Lung (tissue), 12 donors: Measurements from ENCODE around the gene SPG21. TPM values are rescaled to one million over a fixed set of nuclear protein-coding genes. Genes with fewer than 3 reads are reported as not detected.

ENCODE experiments used
- ATAC-seq: fragments of 200-7000 bp; cut with Tn5 transposase; one replicate; pipeline ENCODE4 v1.9.1; 2020; ENCODE audit warnings: moderate number of reproducible peaks; ENCODE audit not compliant: insufficient read depth, low FRiP score
- DNase-seq, 3 donors: peaks; one replicate each; pipeline ENCODE4 v3.0.0-alpha.2; 2013 to 2017
- H3K27ac ChIP-seq, 2 donors: one replicate each; pipeline ENCODE4 v1.5.1; 2013; ENCODE audit warnings: mild to moderate bottlenecking in 2 of 2, moderate library complexity in 2 of 2, control low read depth in 1 of 2, inconsistent platforms in 1 of 2, low read depth in 1 of 2, low read length in 1 of 2
- H3K27me3 ChIP-seq, 3 donors: one replicate each; pipeline ENCODE4 v1.5.1; 2013; ENCODE audit warnings: low read length in 2 of 3; ENCODE audit not compliant: control insufficient read depth in 3 of 3, insufficient read depth in 3 of 3
- H3K36me3 ChIP-seq, 4 donors: one replicate each; pipeline ENCODE4 v1.5.1; 2013; ENCODE audit warnings: low read length in 4 of 4, mild to moderate bottlenecking in 1 of 4, moderate library complexity in 1 of 4; ENCODE audit not compliant: control insufficient read depth in 4 of 4, insufficient read depth in 4 of 4
- H3K4me1 ChIP-seq, 5 donors: one replicate each; pipeline ENCODE4 v1.5.1; 2013; ENCODE audit warnings: low read length in 5 of 5, mild to moderate bottlenecking in 2 of 5, moderate library complexity in 1 of 5; ENCODE audit not compliant: control insufficient read depth in 5 of 5, insufficient read depth in 5 of 5
- H3K4me3 ChIP-seq: one replicate; pipeline ENCODE4 v1.5.1; 2013; ENCODE audit warnings: mild to moderate bottlenecking, control low read depth, moderate library complexity
- H3K9ac ChIP-seq, 2 donors: one replicate each; pipeline ENCODE4 v1.5.1; 2013; ENCODE audit warnings: low read length in 2 of 2, control low read depth in 1 of 2; ENCODE audit not compliant: insufficient read depth in 1 of 2
- H3K9me3 ChIP-seq, 4 donors: one replicate each; pipeline ENCODE4 v1.5.1; 2013; ENCODE audit warnings: low read length in 3 of 4, mild to moderate bottlenecking in 1 of 4, moderate library complexity in 1 of 4; ENCODE audit not compliant: control insufficient read depth in 4 of 4, insufficient read depth in 3 of 4
- CTCF ChIP-seq: IDR thresholded peaks from 2 replicates; pipeline ENCODE4 v1.5.1; 2012; ENCODE audit warnings: mild to moderate bottlenecking; ENCODE audit errors: control extremely low read depth, extremely low read depth
- WGBS, 2 donors: extraction: QIAGEN DNeasy Blood & Tissue Kit; methylation state at CpG; one replicate each; pipeline ENCODE4 v1.1.7; 2013; 5-methylcytosine and 5-hydroxymethylcytosine counted together
- polyA plus RNA-seq, 2 donors: library from polyadenylated mRNA; stranded (reverse); fragments of 200-250 nt; gene quantifications; one replicate each; pipeline ENCODE4 v1.2.1, GENCODE V29; 2013
- total RNA-seq, 2 donors: library from RNA; depleted of rRNA in 1 of 2; stranded (reverse); fragments of >200 nt in 1 of 2; gene quantifications; one replicate each; pipeline ENCODE4 v1.2.1, GENCODE V29; 2014 to 2021
- donor health status: control.
- donor health status: control.
- donor health status: Bipolar disorder and iron deficiency.
- donor health status: healthy.
- donor health status: DM: yes; HTN: yes; CAD: no.

The SPG21 gene
- total and polyA plus RNA-seq, 4 donors: 79.2 to 115 (median 93.2) TPM

GRCh38 chr15:64931381-64931780, 58.3 kb downstream of the SPG21 start:
- Histone ChIP-seq H3K9ac (no peak overlapping the region), H3K36me3 (peaks cover 0 to 3% (median 1%) of the 10 kb centered on the region in 4 donors), H3K9me3 (no peaks in the 10 kb centered on the region), H3K27me3 (no peaks in the 10 kb centered on the region), H3K4me3 (no peak overlapping the region), H3K27ac (no peak overlapping the region), H3K4me1 (peaks cover 0 to 2% (median 0%) of the 10 kb centered on the region in 5 donors)
- DNase-seq (no peak), ATAC-seq (no peak)
- TF ChIP-seq CTCF: no peak
- 90 to 95% methylated on average over 8 of the region's 8 CpGs for WGBS, 2 donors

GRCh38 chr15:64930778-64931371, 58.8 kb downstream of the SPG21 start:
- ATAC-seq: peak; percentile 19
- Histone ChIP-seq H3K27me3 (no peaks in the 10 kb centered on the region), H3K9me3 (peaks cover 0 to under 1% (median 0%) of the 10 kb centered on the region in 4 donors), H3K36me3 (peaks cover 0 to 3% (median 1%) of the 10 kb centered on the region in 4 donors), H3K27ac (no peak overlapping the region), H3K4me3 (no peak overlapping the region), H3K4me1 (peaks cover 0 to 2% (median 0%) of the 10 kb centered on the region in 5 donors), H3K9ac (no peak overlapping the region)
- DNase-seq: peak in 1 of 3 donors; percentile 23
- TF ChIP-seq CTCF: no peak
- 73 to 76% methylated on average over 11 of the region's 11 CpGs for WGBS, 2 donors

- no peak overlapping the region for H3K9ac ChIP-seq
- H3K4me1 ChIP-seq: peaks cover 0 to 2% (median 0%) of the 10 kb centered on the region in 5 donors
- H3K4me3 ChIP-seq: no peak overlapping the region
- no peak overlapping the region for H3K27ac ChIP-seq
- peaks cover 0 to 3% (median 1%) of the 10 kb centered on the region in 4 donors for H3K36me3 ChIP-seq
- 93 to 97% methylated on average over 10 of the region's 10 CpGs for WGBS, 2 donors
- ATAC-seq: no peak
- no peak for TF ChIP-seq CTCF
- H3K9me3 ChIP-seq: peaks cover 0 to 2% (median 0%) of the 10 kb centered on the region in 4 donors
- H3K27me3 ChIP-seq: no peaks in the 10 kb centered on the region
- no peak for DNase-seq
These were observed 59.6 kb downstream of the SPG21 start for GRCh38 chr15:64930019-64930652.
